H54 (cell line): ENCODE measurements around the gene TM7SF2.

Source experiments
- DNase-seq: peaks from one replicate; pipeline ENCODE4 v3.0.0; 2011; ENCODE audit warnings: low spot score, mixed read lengths; ENCODE audit not compliant: insufficient read length
- FAIRE-seq: peaks from 3 replicates; lab custom pipeline; 2011; peaks lifted over from hg19 to GRCh38; lab: Jason Lieb, UNC
- POLR2A ChIP-seq: IDR thresholded peaks from 2 replicates; pipeline ENCODE4 v1.6.1; 2011; ENCODE audit warnings: low read depth, mild to moderate bottlenecking, low read length

The TM7SF2 gene

GRCh38 chr11:65103476-65103875, 8.2 kb upstream of the TM7SF2 start:
- TF ChIP-seq POLR2A, result no peak
- FAIRE-seq, result no peak
- no peak for DNase-seq

GRCh38 chr11:65104628-65105027, 7.0 kb upstream of the TM7SF2 start:
- no peak for TF ChIP-seq POLR2A
- FAIRE-seq (no peak), DNase-seq (no peak)

GRCh38 chr11:65107078-65107477, 4.6 kb upstream of the TM7SF2 start:
- no peak for TF ChIP-seq POLR2A
- DNase-seq, result no peak
- FAIRE-seq, result no peak

- DNase-seq (no peak), FAIRE-seq (no peak)
- TF ChIP-seq POLR2A, result no peak
Observed at GRCh38 chr11:65107751-65108468, 3.8 kb upstream of the TM7SF2 start.

- no peak for TF ChIP-seq POLR2A
- DNase-seq (no peak), FAIRE-seq (no peak)
Observed at GRCh38 chr11:65108469-65109123, 3.1 kb upstream of the TM7SF2 start.

GRCh38 chr11:65109231-65110198, 2.2 kb upstream of the TM7SF2 start:
- FAIRE-seq, result no peak
- DNase-seq, result no peak
- TF ChIP-seq POLR2A, result no peak

- no peak for TF ChIP-seq POLR2A
- DNase-seq (peak; percentile 98), FAIRE-seq (no peak)
Observed at GRCh38 chr11:65110354-65110861, 1.3 kb upstream of the TM7SF2 start.

- TF ChIP-seq POLR2A, result no peak
- FAIRE-seq, result no peak
- no peak for DNase-seq
Observed at GRCh38 chr11:65111159-65111743, 421 bp upstream of the TM7SF2 start.

- FAIRE-seq (no peak), DNase-seq (no peak)
- TF ChIP-seq POLR2A, result no peak
Observed at GRCh38 chr11:65112546-65113360, 1.1 kb downstream of the TM7SF2 start.

- FAIRE-seq (no peak), DNase-seq (no peak)
- TF ChIP-seq POLR2A, result no peak
Observed at GRCh38 chr11:65113361-65113756, 1.7 kb downstream of the TM7SF2 start.

GRCh38 chr11:65113839-65114238, 2.2 kb downstream of the TM7SF2 start:
- no peak for FAIRE-seq

GRCh38 chr11:65114538-65115171, 3.0 kb downstream of the TM7SF2 start:
- FAIRE-seq (no peak), DNase-seq (no peak)
- TF ChIP-seq POLR2A, result no peak

More at GRCh38 chr11:65113839-65114238, 2.2 kb downstream of the TM7SF2 start:
- TF ChIP-seq POLR2A, result no peak
- no peak for DNase-seq
